H9 (cell line): Measurements from ENCODE around the gene GGCT. TPM values are rescaled to one million over a fixed set of nuclear protein-coding genes. Genes with fewer than 3 reads are reported as not detected.

ENCODE experiments used
- DNase-seq: peaks from one replicate; pipeline ENCODE4 v3.0.0-alpha.2; 2017
- H2AFZ ChIP-seq: one replicate; pipeline ENCODE4 v1.6.1; 2013; ENCODE audit warnings: mild to moderate bottlenecking, low read length, control low read depth, moderate library complexity
- H2AK5ac ChIP-seq: 2 replicates; pipeline ENCODE4 v1.6.1; 2013; ENCODE audit warnings: low read length, control low read depth, mixed read lengths; ENCODE audit not compliant: insufficient read length
- H2BK120ac ChIP-seq: one replicate; pipeline ENCODE4 v1.6.1; 2013; ENCODE audit warnings: low read depth, mild to moderate bottlenecking, low read length, control low read depth, inconsistent platforms; ENCODE audit not compliant: poor library complexity, severe bottlenecking
- H2BK12ac ChIP-seq: 2 replicates; pipeline ENCODE4 v1.6.1; 2013; ENCODE audit warnings: low read length, control low read depth, mixed read lengths, low read depth; ENCODE audit not compliant: insufficient read length
- H2BK15ac ChIP-seq: 2 replicates; pipeline ENCODE4 v1.6.1; 2013; ENCODE audit warnings: low read depth, low read length, control low read depth
- H2BK20ac ChIP-seq: one replicate; pipeline ENCODE4 v1.6.1; 2013; ENCODE audit warnings: low read depth, mild to moderate bottlenecking, low read length, control low read depth, inconsistent platforms; ENCODE audit not compliant: poor library complexity, severe bottlenecking
- H2BK5ac ChIP-seq: 2 replicates; pipeline ENCODE4 v1.6.1; 2013; ENCODE audit warnings: low read length, control low read depth, mixed read lengths; ENCODE audit not compliant: insufficient read length
- H3K14ac ChIP-seq: 2 replicates; pipeline ENCODE4 v1.6.1; 2013; ENCODE audit warnings: low read length, control low read depth; ENCODE audit not compliant: insufficient read depth
- H3K18ac ChIP-seq: 2 replicates; pipeline ENCODE4 v1.6.1; 2013; ENCODE audit warnings: low read depth, mild to moderate bottlenecking, mixed read lengths, low read length, control low read depth; ENCODE audit not compliant: insufficient read length
- H3K23ac ChIP-seq: 2 replicates; pipeline ENCODE4 v1.6.1; 2013; ENCODE audit warnings: low read length, control low read depth, mixed read lengths, low read depth; ENCODE audit not compliant: insufficient read length
- H3K23me2 ChIP-seq: 2 replicates; pipeline ENCODE4 v1.6.1; 2013; ENCODE audit warnings: low read depth, mild to moderate bottlenecking, mixed read lengths, low read length, control low read depth; ENCODE audit not compliant: insufficient read length, poor library complexity, severe bottlenecking
- H3K27ac ChIP-seq: 2 replicates; pipeline ENCODE4 v1.5.1; 2013; ENCODE audit warnings: low read length, control low read depth, mixed read lengths, low read depth; ENCODE audit not compliant: insufficient read length
- H3K27me3 ChIP-seq: 2 replicates; pipeline ENCODE4 v1.6.1; 2013; ENCODE audit warnings: low read length, control low read depth, inconsistent platforms; ENCODE audit not compliant: insufficient read depth
- H3K4ac ChIP-seq: 2 replicates; pipeline ENCODE4 v1.6.1; 2013; ENCODE audit warnings: low read depth, mild to moderate bottlenecking, control low read depth, inconsistent platforms, low read length, moderate library complexity
- H3K4me1 ChIP-seq: 2 replicates; pipeline ENCODE4 v1.6.1; 2013; ENCODE audit warnings: low read length, control low read depth, inconsistent platforms; ENCODE audit not compliant: insufficient read depth
- H3K4me2 ChIP-seq: 2 replicates; pipeline ENCODE4 v1.6.1; 2013; ENCODE audit warnings: low read length, control low read depth, mixed read lengths; ENCODE audit not compliant: insufficient read length, insufficient read depth
- H3K56ac ChIP-seq: 2 replicates; pipeline ENCODE4 v1.6.1; 2013; ENCODE audit warnings: low read depth, mild to moderate bottlenecking, mixed read lengths, low read length, control low read depth; ENCODE audit not compliant: insufficient read length
- H3K79me1 ChIP-seq: 2 replicates; pipeline ENCODE4 v1.6.1; 2013; ENCODE audit warnings: low read depth, mild to moderate bottlenecking, moderate library complexity, low read length, control low read depth, inconsistent platforms; ENCODE audit not compliant: insufficient read depth, poor library complexity, severe bottlenecking
- H3K79me2 ChIP-seq: 2 replicates; pipeline ENCODE4 v1.6.1; 2013; ENCODE audit warnings: low read length, control low read depth, inconsistent platforms; ENCODE audit not compliant: insufficient read depth
- H3K9ac ChIP-seq: 2 replicates; pipeline ENCODE4 v1.6.1; 2013; ENCODE audit warnings: low read length, control low read depth, mixed read lengths; ENCODE audit not compliant: insufficient read length; ENCODE audit errors: extremely low read depth
- H3K9me3 ChIP-seq: one replicate; pipeline ENCODE4 v1.6.1; 2013; ENCODE audit warnings: low read depth, low read length, inconsistent platforms; ENCODE audit not compliant: control insufficient read depth
- H3T11ph ChIP-seq: one replicate; pipeline ENCODE4 v1.6.1; 2013; ENCODE audit warnings: mild to moderate bottlenecking, low read length, control low read depth, inconsistent platforms
- H4K20me1 ChIP-seq: one replicate; pipeline ENCODE4 v1.6.1; 2013; ENCODE audit not compliant: control insufficient read depth, insufficient read length, insufficient read depth
- H4K5ac ChIP-seq: 2 replicates; pipeline ENCODE4 v1.6.1; 2013; ENCODE audit warnings: low read depth, mild to moderate bottlenecking, mixed read lengths, low read length, control low read depth; ENCODE audit not compliant: insufficient read length
- H4K8ac ChIP-seq: replicated peaks from 2 replicates; pipeline ENCODE4 v1.6.1; 2013; ENCODE audit warnings: low read length, control low read depth, mixed read lengths, low read depth; ENCODE audit not compliant: insufficient read length
- H4K91ac ChIP-seq: 2 replicates; pipeline ENCODE4 v1.6.1; 2013; ENCODE audit warnings: low read depth, mild to moderate bottlenecking, moderate library complexity, mixed read lengths, low read length, control low read depth; ENCODE audit not compliant: insufficient read length
- H3K27ac Mint-ChIP-seq, 3 experiments: 2 replicates in 2 of 3; 3 replicates in 1 of 3; pipeline ENCODE4 v1.8.0; 2020 to 2021; ENCODE audit warnings: mixed read lengths in 3 of 3, mild to moderate bottlenecking in 1 of 3, moderate library complexity in 1 of 3
- H3K27me3 Mint-ChIP-seq: 2 replicates; pipeline ENCODE4 v1.8.0; 2021; ENCODE audit warnings: low read depth, mild to moderate bottlenecking, moderate library complexity, mixed read lengths
- H3K36me3 Mint-ChIP-seq, 3 experiments: 2 replicates in 2 of 3; 3 replicates in 1 of 3; pipeline ENCODE4 v1.8.0; 2020 to 2021; ENCODE audit warnings: low read depth in 3 of 3, mixed read lengths in 3 of 3; ENCODE audit not compliant: insufficient read depth in 1 of 3
- H3K4me1 Mint-ChIP-seq, 2 experiments: 2 replicates each; pipeline ENCODE4 v1.8.0; 2020; ENCODE audit warnings: mixed read lengths in 2 of 2
- H3K4me3 Mint-ChIP-seq, 2 experiments: 2 replicates in 1 of 2; 3 replicates in 1 of 2; pipeline ENCODE4 v1.8.0; 2020 to 2021; ENCODE audit warnings: mild to moderate bottlenecking in 2 of 2, mixed read lengths in 2 of 2, moderate library complexity in 1 of 2
- H3K9me3 Mint-ChIP-seq, 2 experiments: 2 replicates in 1 of 2; 3 replicates in 1 of 2; pipeline ENCODE4 v1.8.0; 2020; ENCODE audit warnings: mild to moderate bottlenecking in 2 of 2, mixed read lengths in 2 of 2, moderate library complexity in 1 of 2
- WGBS: extraction: QIAGEN DNeasy Blood & Tissue Kit; methylation state at CpG from one replicate; pipeline ENCODE4 v1.1.7; 2013; ENCODE audit warnings: missing lambda C conversion rate, low lambda C conversion rate, mixed read lengths; ENCODE audit not compliant: insufficient read length; ENCODE audit errors: extremely low coverage; 5-methylcytosine and 5-hydroxymethylcytosine counted together
- total RNA-seq: library from RNA; stranded (reverse); gene quantifications from 2 replicates; pipeline ENCODE4 v1.2.1, GENCODE V29; 2021
- TF ChIP-seq, protein P1 (sequence below): fragments of 200-600 bp; sonication (generic); conservative IDR thresholded peaks from 3 replicates; pipeline ENCODE4 v1.8.0; 2021; ENCODE audit warnings: antibody characterized with exemption, mild to moderate bottlenecking

Gene GGCT
- total RNA-seq, 1 experiment from 2014 or later: 84.9 TPM

DNA sequence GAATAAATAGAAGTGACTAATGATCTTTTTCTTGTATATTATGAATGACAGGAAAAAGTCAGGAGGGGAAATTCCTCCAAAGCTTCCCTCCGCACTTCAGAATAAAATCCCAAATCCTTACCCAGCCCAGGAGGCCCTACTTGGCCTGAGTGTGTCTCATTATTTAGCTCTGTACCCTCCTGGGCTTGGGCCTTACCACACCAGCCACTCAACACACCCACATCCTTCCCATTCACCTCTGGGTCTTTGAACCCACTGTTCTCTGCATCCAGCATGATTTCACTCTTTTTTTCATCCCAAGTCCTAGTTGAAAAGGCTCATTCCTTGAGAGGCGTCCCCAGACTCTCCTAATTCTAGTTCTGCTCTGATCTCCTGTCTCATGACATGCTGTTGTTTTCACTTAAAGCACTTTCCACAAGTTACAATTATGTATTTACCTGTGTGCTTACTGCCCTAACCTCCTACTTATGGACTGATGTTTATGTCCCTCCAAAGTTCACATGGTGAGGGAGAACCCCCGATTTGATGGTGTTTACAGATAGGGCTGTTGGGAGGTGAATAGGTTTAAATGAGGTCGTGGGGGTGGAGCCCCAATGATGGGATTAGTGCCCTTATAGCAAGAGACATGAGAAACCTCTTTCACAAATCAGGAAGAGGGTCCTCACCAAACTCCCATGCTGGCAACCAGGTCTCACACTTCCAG is 32.4 kb downstream of the GGCT start:
- Histone ChIP-seq H4K91ac (no peak overlapping the region), H3K27me3 (no peaks in the 10 kb centered on the region), H3K27ac (no peak overlapping the region), H3T11ph (no peak overlapping the region), H3K9ac (no peak overlapping the region), H2AK5ac (no peak overlapping the region), H3K14ac (no peak overlapping the region), H3K23ac (no peak overlapping the region), H3K79me1 (no peaks in the 10 kb centered on the region), H2BK12ac (no peak overlapping the region), H4K20me1 (no peaks in the 10 kb centered on the region), H3K4me2 (no peak overlapping the region), H4K5ac (no peak overlapping the region), H2AFZ (no peak overlapping the region), H3K4me1 (peaks cover 5% of the 10 kb centered on the region; the same call in 1 of the 2 replicates), H2BK5ac (no peak overlapping the region), H4K8ac (no peak overlapping the region), H2BK15ac (no peak overlapping the region), H2BK120ac (no peak overlapping the region), H3K18ac (no peak overlapping the region), H3K23me2 (no peaks in the 10 kb centered on the region), H2BK20ac (no peak overlapping the region), H3K79me2 (no peaks in the 10 kb centered on the region), H3K9me3 (no peaks in the 10 kb centered on the region), H3K4ac (no peak overlapping the region), H3K56ac (no peak overlapping the region)
- Mint-ChIP-seq H3K4me1 (peaks cover 19 to 21% of the 10 kb centered on the region in 2 experiments), H3K4me3 (no peak overlapping the region), H3K9me3 (no peaks in the 10 kb centered on the region), H3K36me3 (no peaks in the 10 kb centered on the region; a peak in 1 of 7 replicates), H3K27ac (no peak overlapping the region; a peak in 1 of 7 replicates), H3K27me3 (peaks cover 11% of the 10 kb centered on the region)
- no CpG with 5 or more reads among the region's 4 CpGs for WGBS
- no peak for DNase-seq
- TF ChIP-seq, protein P1, sequence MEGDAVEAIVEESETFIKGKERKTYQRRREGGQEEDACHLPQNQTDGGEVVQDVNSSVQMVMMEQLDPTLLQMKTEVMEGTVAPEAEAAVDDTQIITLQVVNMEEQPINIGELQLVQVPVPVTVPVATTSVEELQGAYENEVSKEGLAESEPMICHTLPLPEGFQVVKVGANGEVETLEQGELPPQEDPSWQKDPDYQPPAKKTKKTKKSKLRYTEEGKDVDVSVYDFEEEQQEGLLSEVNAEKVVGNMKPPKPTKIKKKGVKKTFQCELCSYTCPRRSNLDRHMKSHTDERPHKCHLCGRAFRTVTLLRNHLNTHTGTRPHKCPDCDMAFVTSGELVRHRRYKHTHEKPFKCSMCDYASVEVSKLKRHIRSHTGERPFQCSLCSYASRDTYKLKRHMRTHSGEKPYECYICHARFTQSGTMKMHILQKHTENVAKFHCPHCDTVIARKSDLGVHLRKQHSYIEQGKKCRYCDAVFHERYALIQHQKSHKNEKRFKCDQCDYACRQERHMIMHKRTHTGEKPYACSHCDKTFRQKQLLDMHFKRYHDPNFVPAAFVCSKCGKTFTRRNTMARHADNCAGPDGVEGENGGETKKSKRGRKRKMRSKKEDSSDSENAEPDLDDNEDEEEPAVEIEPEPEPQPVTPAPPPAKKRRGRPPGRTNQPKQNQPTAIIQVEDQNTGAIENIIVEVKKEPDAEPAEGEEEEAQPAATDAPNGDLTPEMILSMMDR: no peak
